Femur (tissue), 1 donor: ENCODE data around the gene MSH5.
A peak's percentile ranks its signal among the peaks of the same experiment; 100 is the strongest.
"Not testable (repeated sequence)": the region's sequence is repeated elsewhere in the genome, so short reads cannot be mapped to it uniquely, and the experiment has no call there.

ENCODE experiments used
- DNase-seq: peaks from one replicate; pipeline ENCODE4 v3.0.0-alpha.2; 2017

Gene MSH5

GRCh38 chr6:31739639-31740396 lies at the start of gene MSH5:
TSS of gene MSH5 (plus strand) at chr6:31740005. CDS start at chr6:31740467, 462 bp downstream.
- DNase-seq, result peak; percentile 100

- DNase-seq, result no peak
Observed at GRCh38 chr6:31690231-31691077, 49.4 kb upstream of the MSH5 start.

- DNase-seq, result no peak
Observed at GRCh38 chr6:31691078-31691463, 48.7 kb upstream of the MSH5 start.

GRCh38 chr6:31691564-31692108 lies 48.2 kb upstream of the MSH5 start:
- DNase-seq, result no peak

GRCh38 chr6:31692353-31692752 lies 47.5 kb upstream of the MSH5 start:
- DNase-seq, result no peak

- DNase-seq, result no peak
Observed at GRCh38 chr6:31692886-31693285, 46.9 kb upstream of the MSH5 start.

GRCh38 chr6:31693535-31693934 lies 46.3 kb upstream of the MSH5 start:
- DNase-seq, result no peak

- DNase-seq, result no peak
Observed at GRCh38 chr6:31697555-31697954, 42.2 kb upstream of the MSH5 start.

GRCh38 chr6:31700740-31701401 lies 38.9 kb upstream of the MSH5 start:
- no peak for DNase-seq

- peak; percentile 72 for DNase-seq
Observed at GRCh38 chr6:31701666-31702404, 38.0 kb upstream of the MSH5 start.

- DNase-seq, result no peak
Observed at GRCh38 chr6:31702405-31702818, 37.4 kb upstream of the MSH5 start.

GRCh38 chr6:31702819-31703716 lies 36.7 kb upstream of the MSH5 start, which contains the start of gene ABHD16A:
TSS of gene ABHD16A (minus strand) at chr6:31703324. CDS start at chr6:31703281, 43 bp downstream.
- DNase-seq, result peak; percentile 99

GRCh38 chr6:31705931-31706330 lies 33.9 kb upstream of the MSH5 start:
- no peak for DNase-seq

- no peak for DNase-seq
Observed at GRCh38 chr6:31706599-31706998, 33.2 kb upstream of the MSH5 start, which contains the start of gene LY6G6F. TSS of gene LY6G6F (plus strand) at chr6:31706866. CDS start at chr6:31706907, 41 bp downstream.

- no peak for DNase-seq
Observed at GRCh38 chr6:31707701-31708100, 32.1 kb upstream of the MSH5 start.

- DNase-seq, result no peak
Observed at GRCh38 chr6:31708224-31708623, 31.6 kb upstream of the MSH5 start.

- DNase-seq, result not testable (repeated sequence)
Observed at GRCh38 chr6:31709157-31709556, 30.6 kb upstream of the MSH5 start.

GRCh38 chr6:31710523-31711219 lies 29.1 kb upstream of the MSH5 start:
- DNase-seq, result no peak

- no peak for DNase-seq
Observed at GRCh38 chr6:31711233-31711632, 28.6 kb upstream of the MSH5 start.

GRCh38 chr6:31712296-31712695 lies 27.5 kb upstream of the MSH5 start:
- no peak for DNase-seq
